ENCODE measurements around the gene TP53BP2. TPM values are rescaled to one million over a fixed set of nuclear protein-coding genes. Genes with fewer than 3 reads are reported as not detected.

The TP53BP2 gene
- total RNA-seq, 1 donor = 31.8 TPM

GRCh38 chr1:223761411-223761810, 84.3 kb downstream of the TP53BP2 start:
- TF ChIP-seq CTCF (IDR thresholded peaks at IDR 0.05; ENCODE audit: extremely low read depth, low read depth, low read length) = no peak
- Histone ChIP-seq H3K79me2 (ENCODE audit: insufficient read depth, low read length) (peaks cover 17% of the 10 kb centered on the region), H3K36me3 (ENCODE audit: insufficient read depth, low read length) (peaks cover 90% of the 10 kb centered on the region), H3K4me2 (ENCODE audit: insufficient read depth, low read length) (no peak overlapping the region), H3K27ac (ENCODE audit: low read depth, low read length) (no peak overlapping the region), H3K9me3 (ENCODE audit: low read depth, low read length) (no peaks in the 10 kb centered on the region), H3K4me1 (ENCODE audit: insufficient read depth, low read length) (no peaks in the 10 kb centered on the region), H4K20me1 (ENCODE audit: insufficient read depth, low read length) (peaks cover 3% of the 10 kb centered on the region), H3K27me3 (ENCODE audit: insufficient read depth, low read length) (no peaks in the 10 kb centered on the region), H2AFZ (ENCODE audit: low read length) (no peak overlapping the region), H3K4me3 (ENCODE audit: insufficient read depth, low read length) (no peak overlapping the region)
- DNase-seq (ENCODE audit: insufficient read length, low spot score, missing footprints) = no peak

GRCh38 chr1:223760833-223761232, 84.9 kb downstream of the TP53BP2 start:
- Histone ChIP-seq H3K4me1 (ENCODE audit: insufficient read depth, low read length) (no peaks in the 10 kb centered on the region), H4K20me1 (ENCODE audit: insufficient read depth, low read length) (peaks cover 3% of the 10 kb centered on the region), H3K4me3 (ENCODE audit: insufficient read depth, low read length) (no peak overlapping the region), H3K27ac (ENCODE audit: low read depth, low read length) (no peak overlapping the region), H3K27me3 (ENCODE audit: insufficient read depth, low read length) (no peaks in the 10 kb centered on the region), H3K36me3 (ENCODE audit: insufficient read depth, low read length) (peaks cover 90% of the 10 kb centered on the region), H3K79me2 (ENCODE audit: insufficient read depth, low read length) (peaks cover 11% of the 10 kb centered on the region), H3K9me3 (ENCODE audit: low read depth, low read length) (no peaks in the 10 kb centered on the region), H2AFZ (ENCODE audit: low read length) (no peak overlapping the region), H3K4me2 (ENCODE audit: insufficient read depth, low read length) (no peak overlapping the region)
- TF ChIP-seq CTCF (IDR thresholded peaks at IDR 0.05; ENCODE audit: extremely low read depth, low read depth, low read length) = no peak
- no peak for DNase-seq (ENCODE audit: insufficient read length, low spot score, missing footprints)

- DNase-seq (ENCODE audit: insufficient read length, low spot score, missing footprints) = no peak
- no peaks in the 10 kb centered on the region for H3K9me3 ChIP-seq (ENCODE audit: low read depth, low read length)
- H3K79me2 ChIP-seq (ENCODE audit: insufficient read depth, low read length) = peaks cover 7% of the 10 kb centered on the region
- H3K4me3 ChIP-seq (ENCODE audit: insufficient read depth, low read length) = no peak overlapping the region
- no peaks in the 10 kb centered on the region for H3K27me3 ChIP-seq (ENCODE audit: insufficient read depth, low read length)
- H3K4me2 ChIP-seq (ENCODE audit: insufficient read depth, low read length) = no peak overlapping the region
- H4K20me1 ChIP-seq (ENCODE audit: insufficient read depth, low read length) = peaks cover 3% of the 10 kb centered on the region
- no peak for TF ChIP-seq CTCF (IDR thresholded peaks at IDR 0.05; ENCODE audit: extremely low read depth, low read depth, low read length)
- H3K27ac ChIP-seq (ENCODE audit: low read depth, low read length) = no peak overlapping the region
- H3K4me1 ChIP-seq (ENCODE audit: insufficient read depth, low read length) = no peaks in the 10 kb centered on the region
- no peak overlapping the region for H2AFZ ChIP-seq (ENCODE audit: low read length)
- peaks cover 98% of the 10 kb centered on the region for H3K36me3 ChIP-seq (ENCODE audit: insufficient read depth, low read length)
Observed at GRCh38 chr1:223759273-223759672, 86.5 kb downstream of the TP53BP2 start.

- Histone ChIP-seq H3K27ac (ENCODE audit: low read depth, low read length) (no peak overlapping the region), H3K36me3 (ENCODE audit: insufficient read depth, low read length) (peaks cover 98% of the 10 kb centered on the region), H3K4me3 (ENCODE audit: insufficient read depth, low read length) (no peak overlapping the region), H3K4me1 (ENCODE audit: insufficient read depth, low read length) (no peaks in the 10 kb centered on the region), H3K4me2 (ENCODE audit: insufficient read depth, low read length) (no peak overlapping the region), H3K79me2 (ENCODE audit: insufficient read depth, low read length) (peaks cover 7% of the 10 kb centered on the region), H2AFZ (ENCODE audit: low read length) (no peak overlapping the region), H4K20me1 (ENCODE audit: insufficient read depth, low read length) (peaks cover 7% of the 10 kb centered on the region), H3K9me3 (ENCODE audit: low read depth, low read length) (no peaks in the 10 kb centered on the region), H3K27me3 (ENCODE audit: insufficient read depth, low read length) (no peaks in the 10 kb centered on the region)
- no peak for DNase-seq (ENCODE audit: insufficient read length, low spot score, missing footprints)
- TF ChIP-seq CTCF (IDR thresholded peaks at IDR 0.05; ENCODE audit: extremely low read depth, low read depth, low read length) = no peak
Observed at GRCh38 chr1:223758734-223759133, 87.0 kb downstream of the TP53BP2 start.
